ENCODE measurements around the gene RHO. TPM values are rescaled to one million over a fixed set of nuclear protein-coding genes. Genes with fewer than 3 reads are reported as not detected.
"Not testable (repeated sequence)": the region's sequence is repeated elsewhere in the genome, so short reads cannot be mapped to it uniquely, and the experiment has no call there.

RHO gene
- total RNA-seq, 1 experiment from 2014 or later: not detected

DNA sequence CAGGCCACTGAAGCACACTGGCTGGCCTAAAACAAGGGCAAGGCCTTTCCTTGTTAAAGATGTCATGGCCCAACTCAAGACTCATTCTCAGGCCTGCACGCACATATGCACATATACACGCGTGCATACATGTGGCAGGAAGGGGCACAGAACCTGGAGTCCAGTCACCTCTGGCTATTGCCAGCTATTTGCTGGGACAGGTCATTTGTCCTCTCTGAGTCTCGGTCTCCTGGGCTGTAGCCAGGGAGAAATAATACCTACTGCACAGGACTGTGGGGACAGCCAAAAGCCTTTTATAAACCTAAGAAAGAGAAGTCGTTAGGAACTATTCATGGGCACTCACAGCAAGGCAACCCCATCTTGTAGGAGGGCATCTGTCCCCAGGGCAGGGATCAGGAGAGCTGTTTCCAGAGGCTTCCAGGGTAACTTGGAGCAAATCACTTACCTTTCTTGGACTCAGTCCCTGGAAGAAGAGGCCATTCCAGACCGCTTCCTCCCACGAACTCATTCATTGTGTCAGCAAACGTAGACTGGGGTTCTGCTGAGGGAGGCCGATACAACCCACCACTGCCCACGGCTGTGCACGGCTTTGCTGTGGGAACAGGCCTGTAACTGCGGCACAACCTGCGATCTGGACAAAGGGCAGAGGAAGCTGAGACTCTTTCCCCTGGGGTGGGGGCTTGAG is 41.1 kb upstream of the RHO start:
- Histone ChIP-seq H2BK20ac (ENCODE audit: low read depth, low read length, poor library complexity, severe bottlenecking) (no peak overlapping the region), H3K18ac (ENCODE audit: insufficient read length, low read depth, low read length) (no peak overlapping the region), H4K20me1 (ENCODE audit: control insufficient read depth, insufficient read depth, insufficient read length) (no peaks in the 10 kb centered on the region), H3K14ac (ENCODE audit: insufficient read depth, low read length) (no peak overlapping the region), H3K4ac (ENCODE audit: low read depth, low read length) (no peak overlapping the region), H2AK5ac (ENCODE audit: insufficient read length, low read length) (no peak overlapping the region), H3K27ac (ENCODE audit: insufficient read length, low read depth, low read length) (no peak overlapping the region), H3K9ac (ENCODE audit: extremely low read depth, insufficient read length, low read length) (peak overlapping the region; percentile 25), H2BK15ac (ENCODE audit: low read depth, low read length) (no peak overlapping the region), H4K8ac (replicated peaks; ENCODE audit: insufficient read length, low read depth, low read length) (no peak overlapping the region), H3K9me3 (ENCODE audit: control insufficient read depth, low read depth, low read length) (no peaks in the 10 kb centered on the region), H2BK12ac (ENCODE audit: insufficient read length, low read depth, low read length) (no peak overlapping the region), H4K91ac (ENCODE audit: insufficient read length, low read depth, low read length) (no peak overlapping the region), H2AFZ (ENCODE audit: low read length) (no peak overlapping the region), H2BK120ac (ENCODE audit: low read depth, low read length, poor library complexity, severe bottlenecking) (no peak overlapping the region), H3K23ac (ENCODE audit: insufficient read length, low read depth, low read length) (no peak overlapping the region), H3K79me1 (ENCODE audit: insufficient read depth, low read depth, low read length, poor library complexity, severe bottlenecking) (no peaks in the 10 kb centered on the region), H3K56ac (ENCODE audit: insufficient read length, low read depth, low read length) (no peak overlapping the region), H3K4me2 (ENCODE audit: insufficient read depth, insufficient read length, low read length) (no peak overlapping the region), H3T11ph (ENCODE audit: low read length) (no peak overlapping the region), H3K27me3 (ENCODE audit: insufficient read depth, low read length) (no peaks in the 10 kb centered on the region), H3K4me1 (ENCODE audit: insufficient read depth, low read length) (peaks cover 11% of the 10 kb centered on the region; the same call in 1 of the 2 replicates), H3K79me2 (ENCODE audit: insufficient read depth, low read length) (no peaks in the 10 kb centered on the region), H3K23me2 (ENCODE audit: insufficient read length, low read depth, low read length, poor library complexity, severe bottlenecking) (no peaks in the 10 kb centered on the region), H2BK5ac (ENCODE audit: insufficient read length, low read length) (no peak overlapping the region), H4K5ac (ENCODE audit: insufficient read length, low read depth, low read length) (no peak overlapping the region)
- peaks cover 5% of the 10 kb centered on the region; the same call in 1 of the 2 replicates for H3K27me3 Mint-ChIP-seq (ENCODE audit: low read depth)
- peaks cover 47 to 49% of the 10 kb centered on the region in 2 experiments for H3K4me1 Mint-ChIP-seq
- DNase-seq: no peak
- TF ChIP-seq, protein P1, sequence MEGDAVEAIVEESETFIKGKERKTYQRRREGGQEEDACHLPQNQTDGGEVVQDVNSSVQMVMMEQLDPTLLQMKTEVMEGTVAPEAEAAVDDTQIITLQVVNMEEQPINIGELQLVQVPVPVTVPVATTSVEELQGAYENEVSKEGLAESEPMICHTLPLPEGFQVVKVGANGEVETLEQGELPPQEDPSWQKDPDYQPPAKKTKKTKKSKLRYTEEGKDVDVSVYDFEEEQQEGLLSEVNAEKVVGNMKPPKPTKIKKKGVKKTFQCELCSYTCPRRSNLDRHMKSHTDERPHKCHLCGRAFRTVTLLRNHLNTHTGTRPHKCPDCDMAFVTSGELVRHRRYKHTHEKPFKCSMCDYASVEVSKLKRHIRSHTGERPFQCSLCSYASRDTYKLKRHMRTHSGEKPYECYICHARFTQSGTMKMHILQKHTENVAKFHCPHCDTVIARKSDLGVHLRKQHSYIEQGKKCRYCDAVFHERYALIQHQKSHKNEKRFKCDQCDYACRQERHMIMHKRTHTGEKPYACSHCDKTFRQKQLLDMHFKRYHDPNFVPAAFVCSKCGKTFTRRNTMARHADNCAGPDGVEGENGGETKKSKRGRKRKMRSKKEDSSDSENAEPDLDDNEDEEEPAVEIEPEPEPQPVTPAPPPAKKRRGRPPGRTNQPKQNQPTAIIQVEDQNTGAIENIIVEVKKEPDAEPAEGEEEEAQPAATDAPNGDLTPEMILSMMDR (conservative IDR thresholded peaks at IDR 0.05): no peak
- no peak overlapping the region for H3K4me3 Mint-ChIP-seq
- peak overlapping the region; percentile 68 to 83 (median 79); a peak in 6 of 7 replicates for H3K27ac Mint-ChIP-seq
- no CpG with 5 or more reads among the region's 13 CpGs for WGBS (ENCODE audit: extremely low coverage, insufficient read length, low lambda C conversion rate)
- peaks cover 2 to 21% (median 9%) of the 10 kb centered on the region in 3 experiments; a peak in 6 of 7 replicates for H3K36me3 Mint-ChIP-seq (ENCODE audit: insufficient read depth in 1 of 3, low read depth in 3 of 3)
- H3K9me3 Mint-ChIP-seq: no peaks in the 10 kb centered on the region

DNA sequence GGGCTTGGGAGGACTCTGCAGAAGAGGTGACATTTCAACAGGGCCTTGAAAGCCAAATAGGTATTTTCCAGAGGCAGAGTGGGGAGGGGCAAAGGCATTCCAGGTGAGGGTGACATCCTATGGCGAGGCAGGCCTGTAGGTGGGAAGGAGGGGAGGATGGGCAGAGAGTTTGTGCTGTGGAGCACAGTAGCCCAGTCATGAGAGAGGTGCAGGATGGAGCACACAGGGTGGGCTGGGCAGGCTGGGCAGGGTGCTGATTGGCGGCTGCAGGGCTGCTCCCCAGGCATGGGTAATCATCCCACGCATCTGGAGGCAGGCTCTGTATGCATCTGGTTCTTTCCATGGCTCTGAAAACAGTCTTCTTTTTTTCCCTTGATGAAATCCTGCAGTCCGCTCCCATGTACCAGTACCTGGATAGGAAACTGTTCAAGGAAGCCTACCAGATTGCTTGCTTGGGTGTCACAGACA is 40.5 kb upstream of the RHO start:
- peaks cover 41 to 45% of the 10 kb centered on the region in 2 experiments for H3K4me1 Mint-ChIP-seq
- not testable (repeated sequence) for H3K79me1 ChIP-seq (ENCODE audit: insufficient read depth, low read depth, low read length, poor library complexity, severe bottlenecking); H3K4me3 Mint-ChIP-seq

More for the DNA sequence above, 40.5 kb upstream of the RHO start:
- not testable (repeated sequence) for H4K20me1 ChIP-seq (ENCODE audit: control insufficient read depth, insufficient read depth, insufficient read length); H3K23ac ChIP-seq (ENCODE audit: insufficient read length, low read depth, low read length); H2BK120ac ChIP-seq (ENCODE audit: low read depth, low read length, poor library complexity, severe bottlenecking); H3K27ac ChIP-seq (ENCODE audit: insufficient read length, low read depth, low read length); H4K91ac ChIP-seq (ENCODE audit: insufficient read length, low read depth, low read length); H2BK20ac ChIP-seq (ENCODE audit: low read depth, low read length, poor library complexity, severe bottlenecking); H3K27me3 Mint-ChIP-seq (ENCODE audit: low read depth); H3K23me2 ChIP-seq (ENCODE audit: insufficient read length, low read depth, low read length, poor library complexity, severe bottlenecking); H3K79me2 ChIP-seq (ENCODE audit: insufficient read depth, low read length); H3K4me2 ChIP-seq (ENCODE audit: insufficient read depth, insufficient read length, low read length); H2BK5ac ChIP-seq (ENCODE audit: insufficient read length, low read length); H3T11ph ChIP-seq (ENCODE audit: low read length); H2AK5ac ChIP-seq (ENCODE audit: insufficient read length, low read length); H3K4ac ChIP-seq (ENCODE audit: low read depth, low read length); H3K9me3 ChIP-seq (ENCODE audit: control insufficient read depth, low read depth, low read length); H4K8ac ChIP-seq (replicated peaks; ENCODE audit: insufficient read length, low read depth, low read length); H4K5ac ChIP-seq (ENCODE audit: insufficient read length, low read depth, low read length); H3K56ac ChIP-seq (ENCODE audit: insufficient read length, low read depth, low read length); H2BK12ac ChIP-seq (ENCODE audit: insufficient read length, low read depth, low read length); H3K9me3 Mint-ChIP-seq; H3K27me3 ChIP-seq (ENCODE audit: insufficient read depth, low read length); H3K14ac ChIP-seq (ENCODE audit: insufficient read depth, low read length); H3K9ac ChIP-seq (ENCODE audit: extremely low read depth, insufficient read length, low read length); H2BK15ac ChIP-seq (ENCODE audit: low read depth, low read length); H3K4me1 ChIP-seq (ENCODE audit: insufficient read depth, low read length); H3K18ac ChIP-seq (ENCODE audit: insufficient read length, low read depth, low read length); H2AFZ ChIP-seq (ENCODE audit: low read length)
- peak; percentile 36 for DNase-seq
- peaks cover 2 to 22% (median 13%) of the 10 kb centered on the region in 3 experiments; a peak in 6 of 7 replicates for H3K36me3 Mint-ChIP-seq (ENCODE audit: insufficient read depth in 1 of 3, low read depth in 3 of 3)
- H3K27ac Mint-ChIP-seq: peak overlapping the region; percentile 68 to 83 (median 79); a peak in 6 of 7 replicates
- WGBS (ENCODE audit: extremely low coverage, insufficient read length, low lambda C conversion rate): no CpG with 5 or more reads among the region's 4 CpGs
